HG03095 (cell line): ENCODE measurements around the gene KIF5A.

Experiments used
- ATAC-seq: cut with Tn5 transposase; IDR thresholded peaks from one replicate; pipeline ENCODE4 v1.9.1; 2021; ENCODE audit warnings: moderate library complexity; ENCODE audit not compliant: unreplicated experiment

KIF5A gene

GRCh38 chr12:57519796-57520052 lies 30.1 kb upstream of the KIF5A start:
- ATAC-seq: peak; percentile 6

DNA sequence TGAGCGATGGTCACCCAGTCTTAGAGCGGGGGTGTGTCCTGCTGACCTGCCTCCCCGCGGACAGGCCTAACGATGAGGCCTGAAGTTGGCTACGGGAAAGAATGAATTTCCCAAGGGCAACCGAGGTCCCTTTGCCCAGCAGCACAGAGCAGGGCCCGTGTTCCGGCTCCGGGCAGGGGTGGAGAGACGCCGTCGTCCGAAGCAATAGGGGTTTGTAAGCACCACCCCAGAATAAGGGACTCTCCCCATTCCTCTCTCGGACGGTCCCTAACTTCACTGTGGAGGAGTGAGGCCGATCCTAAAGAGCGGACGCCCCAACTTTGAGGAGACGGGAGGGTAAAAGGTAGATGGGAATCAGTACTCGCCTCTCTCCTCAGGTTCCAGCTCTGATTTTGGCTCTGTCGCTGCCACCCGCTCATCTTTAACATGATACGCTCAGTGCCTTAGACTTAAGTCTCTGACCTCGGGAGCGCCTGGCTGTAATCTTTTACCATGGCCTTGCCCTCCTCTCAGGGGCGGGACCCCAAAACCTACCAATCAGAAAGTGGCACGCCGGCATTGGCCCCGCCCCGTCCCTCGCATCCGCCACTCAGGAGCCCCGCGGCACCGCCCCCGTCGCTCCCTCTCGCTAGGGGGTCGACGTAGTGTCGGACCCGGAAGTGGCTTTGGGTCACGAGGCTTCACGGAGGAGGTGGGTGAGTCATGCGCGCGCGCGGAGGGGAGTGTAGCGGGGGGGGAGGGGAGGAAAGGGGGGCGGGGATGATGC lies 29.6 kb upstream of the KIF5A start, which contains the start of gene DDIT3:
DDIT3 (minus strand) TSS at position 462 of the 766 bp plus-strand sequence. CDS start 3,108 bp downstream, outside the sequence.
- ATAC-seq: peak; percentile 64

DNA sequence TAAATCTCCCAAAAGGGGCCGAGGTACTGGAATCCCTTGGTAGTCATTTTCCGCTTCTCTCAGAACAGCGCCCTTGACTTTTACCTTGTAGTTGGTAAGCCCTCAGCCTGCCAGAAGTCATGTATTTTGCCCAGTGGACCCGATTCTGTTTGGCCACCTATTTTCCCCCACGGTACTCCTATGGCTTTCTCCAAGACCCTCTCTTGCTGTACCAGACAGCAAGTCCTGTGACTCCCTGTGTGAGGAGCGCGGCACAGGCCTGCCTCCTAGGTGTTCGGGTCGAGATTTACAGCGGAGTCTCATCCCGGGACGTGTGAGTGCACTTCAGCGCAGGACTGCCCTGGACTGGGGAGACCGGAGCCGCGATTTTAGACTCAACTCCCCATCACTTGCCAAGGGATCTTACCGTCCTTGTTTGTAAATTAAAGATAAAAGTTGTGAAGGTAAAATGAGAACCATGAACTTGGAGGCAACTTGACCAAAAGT lies 28.3 kb upstream of the KIF5A start:
- ATAC-seq: no peak

- peak; percentile 31 for ATAC-seq
Observed at GRCh38 chr12:57522011-57522886, 27.6 kb upstream of the KIF5A start, which contains the start of gene MBD6. Gene MBD6 (plus strand): TSS chr12:57522824. CDS start chr12:57524304, 1,480 bp downstream.

GRCh38 chr12:57522887-57523705 lies 26.7 kb upstream of the KIF5A start:
- no peak for ATAC-seq

- ATAC-seq: no peak
Observed at GRCh38 chr12:57523706-57524614, 25.9 kb upstream of the KIF5A start.

DNA sequence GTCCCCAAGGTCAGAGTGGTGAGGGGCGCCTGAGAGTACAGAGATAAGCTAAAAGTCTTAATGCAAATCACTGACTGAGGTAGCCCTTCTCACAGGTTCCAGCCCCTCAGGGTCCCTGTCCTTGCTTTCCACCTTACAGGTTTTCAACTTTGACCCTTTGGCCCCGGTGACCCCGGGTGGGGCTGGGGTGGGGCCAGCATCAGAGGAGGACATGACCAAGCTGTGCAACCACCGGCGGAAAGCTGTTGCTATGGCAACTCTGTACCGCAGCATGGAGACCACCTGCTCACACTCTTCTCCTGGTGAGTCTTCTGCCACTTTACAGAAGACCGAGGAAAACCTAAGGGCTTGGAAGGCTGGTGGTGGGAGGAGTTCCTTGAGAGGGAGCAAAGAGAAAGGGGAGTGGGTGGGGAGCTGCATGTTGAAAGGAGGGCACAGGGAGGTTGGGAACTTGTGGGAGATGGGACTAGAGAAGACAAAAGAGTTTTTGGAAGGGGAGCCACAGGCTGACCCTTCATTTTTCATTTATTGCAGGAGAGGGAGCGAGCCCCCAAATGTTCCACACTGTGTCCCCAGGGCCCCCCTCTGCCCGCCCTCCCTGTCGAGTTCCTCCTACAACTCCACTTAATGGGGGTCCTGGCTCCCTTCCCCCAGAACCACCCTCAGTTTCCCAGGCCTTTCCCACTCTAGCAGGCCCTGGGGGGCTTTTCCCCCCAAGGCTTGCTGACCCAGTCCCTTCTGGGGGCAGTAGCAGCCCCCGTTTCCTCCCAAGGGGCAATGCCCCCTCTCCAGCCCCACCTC lies 24.8 kb upstream of the KIF5A start:
- no peak for ATAC-seq

DNA sequence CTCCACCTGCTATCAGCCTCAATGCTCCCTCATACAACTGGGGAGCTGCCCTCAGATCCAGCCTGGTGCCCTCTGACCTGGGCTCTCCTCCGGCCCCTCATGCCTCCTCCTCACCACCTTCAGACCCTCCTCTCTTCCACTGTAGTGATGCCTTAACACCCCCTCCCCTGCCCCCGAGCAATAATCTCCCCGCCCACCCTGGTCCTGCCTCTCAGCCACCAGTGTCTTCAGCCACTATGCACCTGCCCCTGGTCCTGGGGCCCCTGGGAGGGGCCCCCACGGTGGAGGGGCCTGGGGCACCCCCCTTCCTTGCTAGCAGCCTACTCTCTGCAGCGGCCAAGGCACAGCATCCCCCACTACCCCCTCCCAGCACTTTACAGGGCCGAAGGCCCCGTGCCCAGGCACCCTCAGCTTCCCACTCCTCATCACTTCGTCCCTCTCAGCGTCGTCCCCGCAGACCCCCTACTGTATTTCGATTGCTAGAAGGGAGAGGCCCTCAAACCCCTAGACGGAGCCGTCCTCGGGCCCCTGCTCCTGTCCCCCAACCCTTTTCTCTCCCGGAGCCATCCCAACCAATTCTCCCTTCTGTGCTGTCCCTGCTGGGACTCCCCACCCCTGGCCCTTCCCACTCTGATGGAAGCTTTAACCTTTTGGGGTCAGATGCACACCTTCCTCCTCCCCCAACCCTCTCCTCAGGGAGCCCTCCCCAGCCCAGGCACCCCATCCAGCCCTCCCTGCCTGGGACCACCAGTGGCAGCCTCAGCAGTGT lies 24.0 kb upstream of the KIF5A start:
- ATAC-seq: no peak

- ATAC-seq: no peak
Observed at GRCh38 chr12:57526477-57527126, 23.2 kb upstream of the KIF5A start.

GRCh38 chr12:57527184-57527583 lies 22.7 kb upstream of the KIF5A start:
- ATAC-seq: no peak

DNA sequence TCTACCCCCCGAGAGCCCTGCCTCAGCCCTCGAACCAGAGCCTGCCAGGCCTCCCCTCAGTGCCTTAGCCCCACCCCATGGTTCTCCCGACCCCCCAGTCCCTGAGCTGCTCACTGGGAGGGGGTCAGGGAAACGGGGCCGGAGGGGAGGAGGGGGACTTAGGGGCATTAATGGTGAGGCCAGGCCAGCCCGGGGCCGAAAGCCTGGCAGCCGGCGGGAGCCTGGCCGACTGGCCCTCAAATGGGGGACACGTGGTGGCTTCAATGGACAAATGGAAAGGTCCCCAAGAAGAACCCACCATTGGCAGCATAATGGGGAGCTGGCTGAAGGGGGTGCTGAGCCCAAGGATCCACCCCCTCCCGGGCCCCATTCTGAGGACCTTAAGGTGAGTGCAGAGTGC lies 21.7 kb upstream of the KIF5A start:
- no peak for ATAC-seq

DNA sequence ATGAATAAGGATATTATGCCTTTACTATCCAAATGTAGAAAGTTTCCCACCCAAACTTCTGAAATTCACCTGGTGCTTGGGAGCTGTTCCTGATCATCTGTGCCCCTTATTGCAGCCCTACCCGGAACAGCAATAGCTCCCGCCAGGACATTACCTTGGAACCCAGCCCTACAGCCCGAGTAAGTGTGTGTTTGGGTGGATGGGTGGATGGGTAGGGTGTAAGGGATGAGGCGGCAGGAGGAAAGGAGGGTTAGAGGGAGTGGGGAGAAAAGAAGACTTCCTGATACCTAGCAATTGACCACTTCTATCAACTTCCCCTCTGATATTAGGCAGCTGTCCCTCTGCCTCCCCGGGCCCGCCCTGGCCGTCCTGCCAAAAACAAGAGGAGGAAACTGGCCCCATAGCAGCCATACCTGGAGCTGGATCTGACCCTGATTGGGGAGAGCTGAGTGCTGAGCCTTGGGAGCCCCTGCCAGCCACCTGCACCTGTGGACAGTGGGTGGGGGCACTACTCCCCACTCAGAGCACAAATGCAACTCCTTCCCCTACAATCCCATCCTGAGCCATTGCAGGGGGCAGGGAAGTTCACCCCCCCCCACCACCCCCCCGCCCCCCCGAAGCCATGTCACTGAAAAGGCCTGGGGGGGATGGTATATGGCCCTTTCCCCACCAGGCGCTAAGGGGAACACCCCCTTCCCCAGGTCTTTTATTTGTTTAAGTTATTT lies 20.9 kb upstream of the KIF5A start:
- ATAC-seq: no peak

GRCh38 chr12:57529831-57530230 lies 20.0 kb upstream of the KIF5A start:
- ATAC-seq: no peak

DNA sequence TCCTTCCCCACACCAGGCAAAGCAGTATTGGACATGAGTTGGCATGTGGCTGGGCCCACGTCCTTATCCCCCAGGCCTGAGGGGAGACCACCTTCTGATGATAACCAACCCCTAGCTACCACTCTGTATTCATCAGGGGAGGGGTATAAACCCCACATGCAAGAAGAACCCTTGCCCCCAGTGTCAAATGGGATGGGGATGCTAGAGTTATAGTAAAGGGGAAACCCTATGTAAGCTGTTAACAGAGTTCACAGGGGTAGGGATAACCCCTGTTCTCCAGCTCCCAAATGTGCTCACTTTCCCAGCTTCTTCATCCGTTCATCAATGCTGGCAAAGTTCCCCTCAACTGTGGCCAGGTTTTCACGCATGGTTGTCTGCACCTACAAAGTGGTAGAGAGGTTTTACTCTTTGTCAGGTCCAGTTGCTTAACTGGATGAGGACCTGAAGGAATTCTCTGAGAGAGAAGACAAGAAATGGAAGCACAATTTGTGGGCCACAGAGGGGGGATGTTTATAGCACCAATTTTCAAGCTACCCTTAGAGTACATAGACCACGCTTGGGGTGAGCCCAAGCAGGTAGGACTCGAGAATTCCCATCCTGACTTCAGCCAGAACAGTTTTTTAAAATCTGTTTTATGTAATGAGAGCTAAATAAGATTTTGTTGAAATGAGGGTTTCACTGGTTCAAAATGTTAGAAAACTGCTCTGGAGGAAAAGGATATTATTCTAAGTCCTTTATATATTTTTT lies 19.3 kb upstream of the KIF5A start:
- no peak for ATAC-seq

DNA sequence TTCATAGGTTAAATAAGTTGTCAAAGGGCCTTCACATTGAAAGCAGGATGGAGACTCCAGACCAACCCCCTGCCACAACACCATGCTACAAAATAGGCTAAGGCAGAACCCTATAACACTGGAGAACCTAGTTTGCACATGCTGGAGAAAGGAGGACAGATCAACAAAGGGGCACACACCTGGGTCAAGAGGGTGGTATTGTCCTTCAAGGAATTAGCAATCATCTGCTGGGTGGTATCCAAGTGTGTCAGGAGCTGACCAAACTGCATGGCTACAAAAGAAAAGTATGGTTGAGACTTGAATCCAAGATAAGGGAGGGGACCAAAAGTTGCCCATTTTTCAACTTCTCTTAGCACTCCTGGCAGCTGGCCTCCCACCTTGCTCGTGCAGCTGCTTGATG lies 18.0 kb upstream of the KIF5A start:
- ATAC-seq: no peak

- ATAC-seq: no peak
Observed at GRCh38 chr12:57533108-57533507, 16.7 kb upstream of the KIF5A start.

- ATAC-seq: no peak
Observed at GRCh38 chr12:57534250-57534649, 15.6 kb upstream of the KIF5A start.
